GM23338 (cell line): Measurements from ENCODE around the gene PHRF1.

Source experiments
- CTCF ChIP-seq, 2 experiments: fragments of 200-600 bp in 1 of 2; sonication (generic) in 1 of 2; conservative IDR thresholded peaks; 2 replicates each; pipeline versions ENCODE4 v1.5.1 to v1.6.1; 2016 to 2017; ENCODE audit warnings: antibody characterized with exemption in 2 of 2, low read depth in 2 of 2, mild to moderate bottlenecking in 2 of 2, moderate library complexity in 1 of 2
- ETS1 ChIP-seq: IDR thresholded peaks from 2 replicates; pipeline ENCODE4 v1.6.1; 2016; ENCODE audit warnings: antibody characterized with exemption
- EZH2 ChIP-seq: fragments of 200-600 bp; sonication (generic); IDR thresholded peaks from one replicate; pipeline ENCODE4 v1.8.0; 2017; ENCODE audit warnings: antibody characterized with exemption, mild to moderate bottlenecking, low read depth; ENCODE audit not compliant: unreplicated experiment
- EZH2phosphoT487 ChIP-seq: fragments of 200-600 bp; sonication (generic); IDR thresholded peaks from one replicate; pipeline ENCODE4 v1.8.1; 2018; ENCODE audit warnings: antibody characterized with exemption; ENCODE audit not compliant: unreplicated experiment
- JUNB ChIP-seq: IDR thresholded peaks from one replicate; pipeline ENCODE4 v1.6.1; 2016; ENCODE audit warnings: antibody characterized with exemption; ENCODE audit not compliant: unreplicated experiment
- REST ChIP-seq: IDR thresholded peaks from one replicate; pipeline ENCODE4 v1.6.1; 2018; ENCODE audit warnings: antibody characterized with exemption; ENCODE audit not compliant: unreplicated experiment

GRCh38 chr11:554428-555226, 21.6 kb upstream of the PHRF1 start:
- TF ChIP-seq EZH2 (no peak), CTCF (conservative IDR thresholded peaks at IDR 0.05; ENCODE audit: low read depth in 2 of 2) (peak; percentile 47 to 85), REST (no peak), EZH2phosphoT487 (no peak), ETS1 (0 out of 2 replicates have a peak, but pooled peaks have one; percentile 15), JUNB (no peak)
